ENCODE measurements around the gene C1QTNF5.

- TF ChIP-seq POLR2A (IDR thresholded peaks at IDR 0.05): peak in 1 of 2 donors; percentile 36
- no peak for TF ChIP-seq CTCF (IDR thresholded peaks at IDR 0.05)
- peak; percentile 71 to 84 for TF ChIP-seq EP300 (IDR thresholded peaks at IDR 0.05)
These were observed 35.6 kb upstream of the C1QTNF5 start for GRCh38 chr11:119376197-119376847.
